ENCODE data around the gene UBTF. TPM values are rescaled to one million over a fixed set of nuclear protein-coding genes. Genes with fewer than 3 reads are reported as not detected.

Gene UBTF
- total RNA-seq = 101 TPM

GRCh38 chr17:44219616-44220212 is at the start of gene UBTF:
Gene UBTF, minus strand, starts transcription at chr17:44219675. Its CDS starts 1,446 bp downstream, at chr17:44218229.

GRCh38 chr17:44267818-44268490 is 48.5 kb upstream of the UBTF start, which contains the start of gene SLC4A1:
Gene SLC4A1, minus strand, starts transcription at chr17:44268135. Its CDS starts 5,269 bp downstream, at chr17:44262866.

GRCh38 chr17:44199553-44200477 is 19.7 kb downstream of the UBTF start, which contains the start of gene ATXN7L3:
Gene ATXN7L3, minus strand, starts transcription at chr17:44199884. Its CDS starts 1,814 bp downstream, at chr17:44198070.

GRCh38 chr17:44186307-44187130 is 33.0 kb downstream of the UBTF start, which contains the start of gene TMUB2:
Gene TMUB2, plus strand, starts transcription at chr17:44186972. Its CDS starts 737 bp downstream, at chr17:44187709.

GRCh38 chr17:44170499-44171201 is 48.8 kb downstream of the UBTF start, which contains the start of gene ASB16:
Gene ASB16, plus strand, starts transcription at chr17:44170704. Its CDS starts 86 bp downstream, at chr17:44170790.

Small RNA genes lying within 50 kb of the gene (small RNA-seq; reads per million reads assigned to genes)
- gene MIR6782 (ENCODE audit: low replicate concordance) = not detected

Other genes with a start within 250 kb of the UBTF start
- not detected for gene NAGS, start 215.1 kb downstream of the UBTF start, total RNA-seq
- gene TMEM101, start 204.7 kb downstream of the UBTF start, total RNA-seq = 21.0 TPM
- 26.6 TPM for gene LSM12, start 153.0 kb downstream of the UBTF start, total RNA-seq
- 19.4 TPM for gene G6PC3, start 148.9 kb downstream of the UBTF start, total RNA-seq
- gene HDAC5, start 96.0 kb downstream of the UBTF start, total RNA-seq = 115 TPM
- 1.9 TPM for gene HROB, start 77.7 kb downstream of the UBTF start, total RNA-seq
- gene ASB16, start 49.0 kb downstream of the UBTF start, total RNA-seq = not detected
- gene TMUB2, start 32.7 kb downstream of the UBTF start, total RNA-seq = 28.8 TPM
- gene ATXN7L3, start 19.8 kb downstream of the UBTF start, total RNA-seq = 71.1 TPM
- gene SLC4A1, start 48.5 kb upstream of the UBTF start, total RNA-seq = 3.1 TPM
- gene RUNDC3A, start 88.9 kb upstream of the UBTF start, total RNA-seq = 67.6 TPM
- 33.5 TPM for gene SLC25A39, start 105.1 kb upstream of the UBTF start, total RNA-seq
- gene GRN, start 125.6 kb upstream of the UBTF start, total RNA-seq = 53.5 TPM
- gene FAM171A2, start 144.2 kb upstream of the UBTF start, total RNA-seq = 61.0 TPM
- gene ITGA2B, start 170.0 kb upstream of the UBTF start, total RNA-seq = 8.8 TPM